ENCODE measurements around the gene PRR19.

PRR19 gene

DNA sequence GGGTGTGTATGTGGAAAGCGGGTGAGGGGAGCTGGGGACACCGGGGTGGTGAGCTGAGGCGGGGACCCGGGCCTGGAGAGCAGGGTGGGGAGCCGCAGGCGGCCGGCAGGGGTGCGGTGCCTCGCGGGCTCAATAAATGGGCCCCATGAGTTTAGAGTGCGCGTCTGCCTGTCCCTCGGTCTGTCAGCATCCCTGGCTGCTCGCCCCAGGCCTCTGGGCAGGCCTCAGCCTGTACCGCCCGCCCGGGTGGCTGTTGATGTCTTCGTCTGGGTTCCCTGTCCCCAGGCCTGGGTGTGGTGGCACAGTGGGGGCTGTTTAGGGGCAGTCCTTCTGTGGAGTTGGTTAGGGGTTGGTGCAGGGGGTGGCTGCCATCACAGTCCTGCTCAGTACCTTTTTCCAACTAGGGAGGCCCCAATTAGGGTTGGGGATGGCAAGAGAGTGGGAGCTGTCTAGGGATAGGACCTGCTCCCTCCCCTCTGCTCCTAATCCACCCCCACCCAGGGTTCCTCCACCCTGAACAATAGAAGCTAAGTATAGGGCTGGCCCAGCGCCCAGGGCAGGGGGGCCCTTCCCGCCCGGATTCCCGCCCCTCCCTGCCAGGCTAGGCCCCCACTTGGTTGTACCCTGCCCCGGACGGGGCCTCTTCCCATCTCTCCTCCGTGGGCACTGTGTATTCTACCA, 20.6 kb upstream of the PRR19 start:
- H3K27me3 ChIP-seq = peaks cover 27% of the 10 kb centered on the region
- peak overlapping the region; percentile 12 to 76 for H3K4me3 ChIP-seq (ENCODE audit: low read depth in 1 of 2, low read length in 1 of 2)
- TF ChIP-seq CTCF (IDR thresholded peaks at IDR 0.05) = no peak
- peaks cover 8% of the 10 kb centered on the region for H3K36me3 ChIP-seq
- peaks cover 63 to 66% of the 10 kb centered on the region in 2 experiments for H3K4me1 ChIP-seq (ENCODE audit: control insufficient read depth in 1 of 2, insufficient read depth in 1 of 2, low read depth in 1 of 2, low read length in 1 of 2)
- no peaks in the 10 kb centered on the region for H3K9me3 ChIP-seq
- H3K27ac ChIP-seq = peak overlapping the region; percentile 12

- Histone ChIP-seq H3K4me3 (ENCODE audit: low read depth in 1 of 2, low read length in 1 of 2) (peak overlapping the region in 1 of 2 experiments; percentile 80), H3K9me3 (no peaks in the 10 kb centered on the region), H3K27ac (peak overlapping the region; percentile 95), H3K36me3 (peaks cover 5% of the 10 kb centered on the region), H3K27me3 (peaks cover 27% of the 10 kb centered on the region), H3K4me1 (ENCODE audit: control insufficient read depth in 1 of 2, insufficient read depth in 1 of 2, low read depth in 1 of 2, low read length in 1 of 2) (peaks cover 64 to 65% of the 10 kb centered on the region in 2 experiments)
- no peak for TF ChIP-seq CTCF (IDR thresholded peaks at IDR 0.05)
These were observed 19.8 kb upstream of the PRR19 start for GRCh38 chr19:42281827-42282762.

DNA sequence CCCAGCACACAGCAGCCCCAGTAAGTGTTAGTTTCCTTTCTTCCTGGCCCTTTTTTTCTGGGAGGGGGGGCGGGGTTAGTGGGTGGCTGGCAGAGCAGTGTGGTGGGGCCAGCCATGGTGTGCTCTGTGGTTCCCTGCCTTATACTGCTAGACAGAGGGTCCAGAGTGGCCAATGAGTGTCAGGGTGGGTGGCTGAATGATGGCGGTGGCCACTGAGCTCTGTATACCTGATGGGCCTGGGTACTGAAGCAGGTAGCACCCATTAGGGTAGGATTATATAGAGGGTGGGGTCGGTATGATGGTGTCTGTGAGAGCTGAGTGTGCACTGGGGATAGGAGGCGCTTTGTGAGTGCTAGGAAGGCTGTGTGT, 19.1 kb upstream of the PRR19 start:
- H3K4me3 ChIP-seq (ENCODE audit: low read depth in 1 of 2, low read length in 1 of 2) = peak overlapping the region; percentile 79 to 80

DNA sequence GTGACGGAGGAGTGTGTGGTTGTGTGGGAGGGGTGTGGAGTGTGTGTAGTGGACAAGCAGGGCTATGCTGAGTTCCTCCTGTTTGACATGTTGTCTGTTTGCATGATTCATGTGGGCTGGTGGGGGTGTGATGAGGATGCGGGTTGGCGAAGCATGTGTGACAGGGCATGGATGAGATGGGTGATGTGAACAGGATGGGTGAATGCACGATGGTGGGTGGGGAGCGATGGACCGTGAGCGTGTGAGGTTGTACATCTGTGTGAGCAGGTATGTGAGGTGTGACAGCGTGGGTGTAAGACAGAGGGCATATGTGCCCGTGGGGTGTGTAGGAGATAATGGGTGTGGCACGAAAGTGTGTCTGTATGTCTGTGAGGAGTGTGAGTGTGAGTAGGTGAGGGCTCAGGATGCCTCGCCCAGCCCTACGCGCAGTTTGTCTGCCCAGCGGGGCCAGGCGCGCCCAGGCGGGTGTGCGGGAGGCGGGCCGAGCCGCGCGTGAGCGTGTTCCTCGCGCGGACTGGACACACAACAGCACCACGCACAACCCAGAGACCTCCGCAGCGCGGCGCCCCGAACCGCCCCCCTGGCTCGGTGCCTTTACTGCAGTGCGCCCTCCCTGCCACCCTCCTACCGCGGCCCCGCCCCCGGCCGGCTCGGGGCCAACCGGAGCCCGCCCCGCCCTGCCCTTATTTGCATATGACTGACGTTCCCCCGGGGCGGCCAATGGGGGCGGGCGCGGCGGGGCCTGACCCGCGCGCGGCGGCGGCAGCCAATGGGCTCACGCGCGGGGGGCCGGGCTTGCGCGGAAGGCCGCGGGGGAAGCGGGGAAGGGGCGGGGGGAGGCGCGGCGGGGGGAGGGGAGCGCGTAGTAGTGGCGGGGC, 18.5 kb upstream of the PRR19 start:
- peak overlapping the region; percentile 95 for H3K27ac ChIP-seq
- H3K27me3 ChIP-seq = peaks cover 27% of the 10 kb centered on the region
- peaks cover 19% of the 10 kb centered on the region for H3K36me3 ChIP-seq
- TF ChIP-seq CTCF (IDR thresholded peaks at IDR 0.05) = peak; percentile 58
- no peaks in the 10 kb centered on the region for H3K9me3 ChIP-seq
- peaks cover 62 to 65% of the 10 kb centered on the region in 2 experiments for H3K4me1 ChIP-seq (ENCODE audit: control insufficient read depth in 1 of 2, insufficient read depth in 1 of 2, low read depth in 1 of 2, low read length in 1 of 2)
- H3K4me3 ChIP-seq (ENCODE audit: low read depth in 1 of 2, low read length in 1 of 2) = peak overlapping the region; percentile 79 to 80

More for the DNA sequence above, 19.1 kb upstream of the PRR19 start:
- H3K27me3 ChIP-seq = peaks cover 27% of the 10 kb centered on the region
- no peak for TF ChIP-seq CTCF (IDR thresholded peaks at IDR 0.05)
- H3K4me1 ChIP-seq (ENCODE audit: control insufficient read depth in 1 of 2, insufficient read depth in 1 of 2, low read depth in 1 of 2, low read length in 1 of 2) = peaks cover 64 to 65% of the 10 kb centered on the region in 2 experiments
- peaks cover 12% of the 10 kb centered on the region for H3K36me3 ChIP-seq
- no peaks in the 10 kb centered on the region for H3K9me3 ChIP-seq
- peak overlapping the region; percentile 95 for H3K27ac ChIP-seq

DNA sequence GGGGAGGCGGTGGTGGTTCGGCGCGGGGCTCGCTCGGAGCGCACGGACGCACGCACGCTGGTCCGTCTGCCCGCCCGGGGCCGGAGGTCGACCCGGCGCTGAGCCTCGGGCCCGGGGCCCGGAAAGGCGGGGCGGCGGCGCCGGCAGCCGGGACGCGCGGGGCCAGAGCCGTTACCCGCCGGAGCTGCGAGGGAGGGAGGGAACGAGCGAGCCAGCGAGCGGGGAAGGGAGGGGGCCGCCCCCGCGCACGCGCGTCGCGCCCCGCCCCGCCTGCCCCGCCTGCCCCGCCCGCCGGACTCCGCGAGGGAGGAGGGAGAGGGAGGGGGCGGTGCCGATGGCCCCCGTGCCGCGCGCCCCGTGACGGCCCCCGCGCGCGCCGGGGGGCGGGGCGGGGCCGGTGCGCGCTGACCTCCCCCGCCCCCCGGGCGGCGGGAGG, 17.8 kb upstream of the PRR19 start:
- peaks cover 27% of the 10 kb centered on the region for H3K27me3 ChIP-seq
- TF ChIP-seq CTCF (IDR thresholded peaks at IDR 0.05) = no peak
- peak overlapping the region in 1 of 2 experiments; percentile 49 for H3K4me3 ChIP-seq (ENCODE audit: low read depth in 1 of 2, low read length in 1 of 2)
- no peaks in the 10 kb centered on the region for H3K9me3 ChIP-seq
- peak overlapping the region; percentile 95 for H3K27ac ChIP-seq
- H3K36me3 ChIP-seq = peaks cover 25% of the 10 kb centered on the region
- peaks cover 59 to 63% of the 10 kb centered on the region in 2 experiments for H3K4me1 ChIP-seq (ENCODE audit: control insufficient read depth in 1 of 2, insufficient read depth in 1 of 2, low read depth in 1 of 2, low read length in 1 of 2)
